NCI-H2227 (cell line): ENCODE data around the gene IL37.

Experiments used
- DNase-seq: peaks from one replicate; lab custom pipeline; 2025; ENCODE audit not compliant: unreplicated experiment; lab: John Stamatoyannopoulos, UW

The IL37 gene, protein sequence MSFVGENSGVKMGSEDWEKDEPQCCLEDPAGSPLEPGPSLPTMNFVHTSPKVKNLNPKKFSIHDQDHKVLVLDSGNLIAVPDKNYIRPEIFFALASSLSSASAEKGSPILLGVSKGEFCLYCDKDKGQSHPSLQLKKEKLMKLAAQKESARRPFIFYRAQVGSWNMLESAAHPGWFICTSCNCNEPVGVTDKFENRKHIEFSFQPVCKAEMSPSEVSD

DNA sequence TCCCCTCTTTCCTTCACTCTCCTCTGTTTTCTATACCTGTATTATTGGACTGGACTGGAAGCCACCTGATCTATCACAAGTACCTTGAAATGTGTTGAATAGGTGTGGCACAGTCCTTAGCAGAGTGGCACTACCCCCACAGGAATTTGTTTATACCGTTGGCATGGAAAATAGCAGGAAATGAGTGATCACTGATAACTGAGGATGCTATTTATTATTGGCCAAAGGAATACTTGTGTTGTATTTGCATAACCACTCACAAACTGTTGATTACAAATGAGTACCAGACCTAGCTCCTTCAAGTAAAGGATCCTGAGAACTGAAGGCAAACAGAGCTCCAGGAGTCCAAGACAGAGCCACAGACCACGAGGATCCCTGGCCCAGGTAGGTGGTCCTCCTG, at the start of gene IL37:
Gene IL37, plus strand, starts transcription at position 301 of the 400 bp plus-strand sequence. CDS start 1,848 bp downstream, outside the sequence.
- DNase-seq, result no peak

DNA sequence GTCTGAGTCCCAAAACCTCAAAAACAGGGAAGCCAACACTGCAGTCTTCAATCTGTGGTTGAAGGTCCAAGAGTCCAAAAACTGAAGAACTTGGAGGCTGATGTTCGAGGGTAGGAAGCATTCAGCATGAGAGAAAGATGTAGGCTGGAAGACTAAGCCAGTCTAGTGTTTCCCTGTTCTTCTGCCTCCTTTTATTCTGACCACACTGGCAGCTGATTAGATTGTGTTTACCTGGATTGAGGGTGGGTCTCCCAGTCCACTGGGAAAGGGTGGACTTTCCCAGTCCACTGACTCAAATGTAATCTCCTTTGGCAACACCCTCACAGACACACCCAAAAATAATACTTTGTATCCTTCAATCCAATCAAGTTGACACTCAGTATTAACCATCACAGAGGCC, 46.9 kb upstream of the IL37 start:
- no peak for DNase-seq

DNA sequence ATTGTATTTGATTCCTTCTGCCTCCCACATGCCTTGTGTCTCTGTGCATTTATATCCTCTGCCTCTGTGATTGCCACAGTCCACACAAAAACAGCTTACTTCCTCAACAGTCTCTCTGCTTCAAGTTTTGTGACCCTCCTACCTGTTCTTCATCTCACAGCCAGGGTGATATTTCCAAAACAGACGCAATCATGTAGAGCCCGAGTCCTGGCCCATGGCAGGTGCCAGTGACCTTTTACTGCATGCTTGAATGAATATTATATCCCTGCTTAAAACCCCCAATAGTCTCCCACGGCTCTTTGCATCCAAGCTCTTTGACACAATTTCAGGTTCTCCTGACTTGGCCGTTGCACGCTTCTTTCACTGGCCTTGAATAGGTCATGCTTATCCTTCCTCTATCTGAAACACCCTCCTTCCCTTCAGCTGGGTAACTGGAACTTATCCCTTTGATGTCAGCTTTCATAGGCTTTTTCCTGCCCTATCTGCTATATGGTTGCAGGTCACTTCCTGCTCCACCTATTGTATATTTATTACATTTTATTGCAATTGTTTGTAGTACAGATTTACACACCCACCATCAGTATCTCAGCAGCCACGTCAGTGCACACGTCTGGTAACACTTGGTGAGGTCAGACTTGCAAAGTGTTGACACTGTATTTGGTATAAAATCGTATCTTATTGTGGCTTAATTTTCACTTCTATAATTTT, 44.7 kb upstream of the IL37 start:
- no peak for DNase-seq

DNA sequence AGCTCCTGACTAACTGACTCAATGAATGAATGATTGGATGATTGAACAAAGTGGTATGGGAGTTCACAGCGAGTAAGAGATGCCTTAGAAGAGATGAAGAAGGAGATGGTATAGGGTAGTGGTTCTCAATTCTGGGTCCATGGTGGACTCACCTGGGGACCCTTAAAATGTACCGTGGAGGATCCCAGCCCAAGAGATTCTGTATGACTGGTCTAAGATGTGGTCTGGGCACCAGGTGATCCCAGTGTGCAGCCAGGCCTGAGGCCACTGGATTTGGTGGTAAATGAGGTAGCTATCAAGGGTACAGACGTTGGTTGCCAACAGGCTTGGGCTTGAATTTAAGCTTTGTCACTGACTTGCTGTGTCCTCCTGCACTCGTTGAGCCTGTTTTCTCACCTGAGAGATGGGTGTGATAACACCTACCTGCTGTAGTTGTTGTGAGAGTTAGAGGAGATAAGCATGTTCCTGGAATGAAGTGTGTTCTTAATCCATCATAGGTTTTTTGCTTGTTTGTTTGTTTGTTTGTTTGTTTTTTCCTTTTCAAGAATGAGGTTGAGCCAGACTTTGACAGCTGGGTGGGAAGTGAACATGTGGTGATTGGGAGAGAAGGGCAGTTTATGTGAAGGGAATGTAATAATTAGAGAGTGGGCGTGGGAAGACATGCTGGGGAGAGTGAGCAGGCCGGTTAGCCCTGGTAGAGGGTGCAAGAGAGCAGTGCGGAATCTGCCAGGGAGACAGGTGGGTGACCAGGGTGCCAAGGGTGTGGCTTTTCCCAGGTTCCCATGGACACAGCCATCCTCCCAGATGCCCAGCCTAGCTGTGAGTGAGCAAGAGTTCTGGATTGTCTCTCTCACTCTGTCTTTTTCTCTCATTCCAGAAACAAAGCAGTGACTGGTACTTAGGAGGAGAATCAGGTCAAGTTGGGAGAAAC, 43.0 kb upstream of the IL37 start:
- DNase-seq, result no peak

DNA sequence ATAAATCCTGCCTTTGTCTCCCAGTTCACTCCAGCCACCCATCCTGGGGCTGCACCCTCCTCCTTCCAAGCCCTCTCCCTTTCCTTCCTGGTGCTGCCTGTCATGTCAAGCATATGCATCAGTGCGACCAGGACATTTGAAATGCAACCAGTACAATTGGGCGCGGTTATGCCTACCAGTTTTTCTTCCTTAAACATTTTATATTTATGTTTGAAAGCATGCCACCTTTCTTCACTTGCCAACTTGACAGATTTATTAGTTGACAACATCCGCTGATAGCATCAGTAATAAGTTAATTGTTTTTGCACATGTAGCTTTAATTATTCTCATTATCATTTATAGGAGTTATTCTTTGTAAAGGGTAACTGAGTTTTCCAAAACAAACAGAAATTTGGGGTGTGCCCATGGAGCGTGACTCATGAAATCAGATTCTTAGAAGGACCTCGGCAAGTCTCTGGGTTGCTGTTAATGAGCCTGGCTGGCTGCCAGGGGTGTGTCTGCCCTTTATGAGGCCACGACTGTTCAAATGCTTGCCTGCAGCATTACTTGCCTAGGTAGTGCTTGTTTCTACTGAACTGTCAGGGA, 41.6 kb upstream of the IL37 start:
- DNase-seq, result peak; percentile 58

DNA sequence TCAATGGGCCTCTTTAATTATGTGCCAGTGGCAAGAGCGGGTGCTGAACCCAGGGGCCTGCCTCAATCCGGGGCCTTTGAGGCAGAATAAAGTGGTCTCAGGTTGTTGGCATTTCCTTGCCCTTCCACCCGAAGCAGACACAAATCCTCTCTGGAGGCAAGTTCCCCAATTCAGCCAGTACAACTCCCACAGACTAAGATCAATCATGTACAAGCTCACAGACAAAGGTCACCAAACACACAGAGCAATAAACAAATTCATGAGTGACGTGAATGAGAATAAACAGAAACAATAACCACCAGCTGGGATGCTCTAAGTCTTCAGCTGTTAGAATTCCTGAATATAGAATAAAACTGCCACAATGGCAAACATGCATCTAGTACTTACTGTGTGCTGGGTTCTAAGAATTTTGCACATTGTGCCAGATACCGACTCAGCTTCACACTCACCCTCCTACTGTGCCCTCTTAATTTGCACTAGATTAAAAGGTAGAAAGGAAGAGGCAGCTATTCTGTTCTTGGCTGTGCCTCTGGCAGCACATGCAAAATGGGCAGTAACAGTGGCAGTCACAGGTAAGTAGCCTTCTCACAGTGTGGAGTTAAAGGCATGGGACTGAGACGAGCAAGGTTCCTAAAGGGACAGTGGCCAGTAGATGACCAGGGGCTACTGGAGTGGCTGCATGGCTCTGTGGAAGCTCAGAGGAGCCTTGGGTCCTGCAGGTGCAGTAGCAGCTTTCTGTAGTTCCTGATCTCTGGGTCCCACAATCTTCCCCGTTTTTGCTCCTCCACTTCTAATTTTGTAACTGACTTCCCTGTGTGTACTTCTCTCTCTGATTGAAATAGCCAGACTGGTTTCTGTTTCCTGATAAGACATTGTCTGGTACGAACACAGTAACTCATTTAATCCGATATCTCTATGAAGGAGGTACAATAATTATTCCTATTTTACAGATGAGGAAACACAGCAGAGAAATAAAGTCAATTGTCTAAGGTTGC, 39.8 kb upstream of the IL37 start:
- no peak for DNase-seq

DNA sequence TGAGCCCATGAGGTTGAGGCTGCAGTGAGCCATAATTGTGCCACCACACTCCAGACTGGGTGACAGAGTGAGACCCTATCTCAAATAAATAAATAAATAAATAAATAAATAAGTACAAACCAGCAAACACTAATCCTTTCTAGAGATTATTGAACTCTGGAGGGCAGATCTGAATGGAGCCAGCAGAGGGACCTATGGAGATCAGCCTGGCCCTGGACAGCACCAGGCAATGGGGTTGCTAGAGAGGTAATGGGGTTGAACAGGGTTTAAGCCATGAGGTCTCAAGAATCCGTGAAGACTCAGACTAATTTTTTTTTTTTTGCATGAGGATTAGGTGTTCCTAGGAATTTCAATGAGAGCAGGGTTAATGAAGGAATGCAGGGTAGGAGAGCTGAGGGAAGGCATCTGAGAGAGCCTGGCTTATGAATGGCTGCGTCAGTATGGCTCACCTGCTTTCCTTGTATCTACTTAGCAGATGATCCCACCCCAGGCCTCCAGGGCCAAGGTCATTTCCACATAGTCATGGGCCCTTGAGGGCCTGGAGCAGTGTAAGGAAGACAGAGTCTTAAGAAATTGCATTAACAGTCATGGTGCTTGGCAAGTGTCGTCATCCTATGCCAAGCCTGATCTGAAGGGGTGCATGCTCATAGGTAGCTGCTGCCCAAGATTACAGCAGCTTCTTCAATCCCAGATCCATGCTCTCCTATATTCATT, 34.6 kb upstream of the IL37 start:
- no peak for DNase-seq

DNA sequence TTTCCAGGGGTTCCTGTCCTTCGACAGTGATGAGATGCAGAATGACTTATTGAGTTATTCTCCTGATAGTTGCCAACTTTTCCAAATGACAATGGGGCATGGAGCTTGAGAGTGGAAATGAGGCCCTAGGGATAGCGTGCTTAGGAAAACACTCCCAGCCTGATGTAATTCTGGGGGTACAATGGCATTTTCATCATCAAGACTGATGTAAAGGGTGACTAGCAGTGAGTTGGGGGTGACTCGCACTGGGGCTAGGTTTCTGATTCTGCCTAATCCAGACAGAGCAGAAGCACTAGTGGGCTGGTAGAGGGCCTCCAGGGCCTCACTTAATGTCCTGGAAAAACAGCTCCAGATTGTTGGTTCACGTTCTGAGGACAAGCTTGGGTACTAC, 34.0 kb upstream of the IL37 start:
- DNase-seq, result no peak

DNA sequence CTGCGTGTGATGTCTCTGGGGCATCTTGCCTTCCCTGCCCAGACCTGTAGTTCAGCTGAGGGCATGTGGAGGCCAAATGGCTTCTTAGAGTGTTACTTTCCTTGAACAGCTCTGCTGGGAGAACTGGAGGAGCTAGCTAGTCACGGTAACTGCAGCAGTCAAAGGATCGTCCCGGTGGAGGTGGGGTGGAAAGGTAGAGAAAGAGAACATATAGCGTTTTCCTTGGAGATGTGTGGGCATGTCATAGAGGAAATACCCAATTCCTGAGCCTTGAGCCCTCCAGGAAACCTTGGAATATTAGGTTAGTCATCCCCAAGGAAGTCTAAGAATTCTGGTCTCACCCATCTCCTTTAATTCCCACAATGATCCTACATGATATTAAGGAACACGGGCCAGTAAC, 33.5 kb upstream of the IL37 start:
- DNase-seq, result no peak

DNA sequence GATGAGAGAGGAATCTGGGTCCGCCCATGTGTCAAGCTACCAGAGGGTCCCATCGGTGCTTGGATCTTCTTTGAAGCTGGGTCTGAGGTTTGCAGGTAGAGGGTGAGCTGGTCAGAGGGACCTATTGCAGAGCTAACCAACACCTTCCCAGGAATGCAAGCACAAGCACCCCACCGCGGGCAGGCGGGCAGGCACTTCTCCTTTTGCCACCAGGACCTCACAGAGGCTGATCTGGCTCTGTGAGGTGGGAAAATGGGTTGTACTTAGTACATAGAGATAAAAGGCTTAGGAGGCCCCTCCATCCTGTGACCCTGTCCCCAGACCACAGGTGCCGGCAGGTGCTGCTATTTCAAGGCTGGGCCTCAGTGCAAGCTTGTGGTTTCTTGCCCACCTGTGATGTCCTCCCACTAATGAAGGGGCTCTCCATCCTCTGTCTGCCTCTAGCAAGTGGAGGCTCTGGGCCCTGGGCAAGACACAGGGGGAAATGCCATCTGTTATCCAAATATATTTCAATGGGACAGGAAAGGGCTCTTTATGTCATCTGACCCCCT, 31.4 kb upstream of the IL37 start:
- no peak for DNase-seq

DNA sequence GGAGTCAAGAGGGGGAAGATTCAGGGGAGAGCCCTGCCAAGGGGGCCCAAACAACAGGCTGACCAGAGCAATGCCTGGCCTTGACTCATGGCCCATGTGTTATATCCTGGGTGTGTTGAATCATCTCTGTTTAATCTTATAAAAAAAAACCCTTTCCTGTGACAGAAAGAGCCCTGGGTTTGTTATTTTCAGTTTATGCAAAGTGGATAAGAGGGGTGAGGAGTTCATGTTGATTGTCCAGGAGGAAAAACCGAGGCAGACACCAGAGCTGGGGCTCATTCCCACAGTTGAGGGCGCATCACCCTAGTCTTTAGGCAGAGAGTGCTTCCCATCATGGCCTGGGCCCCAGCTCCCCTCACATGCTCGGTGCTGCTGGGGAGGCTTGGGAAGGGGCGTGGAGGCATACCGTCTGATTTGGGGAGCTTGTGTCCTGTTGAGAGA, 30.9 kb upstream of the IL37 start:
- DNase-seq, result no peak

DNA sequence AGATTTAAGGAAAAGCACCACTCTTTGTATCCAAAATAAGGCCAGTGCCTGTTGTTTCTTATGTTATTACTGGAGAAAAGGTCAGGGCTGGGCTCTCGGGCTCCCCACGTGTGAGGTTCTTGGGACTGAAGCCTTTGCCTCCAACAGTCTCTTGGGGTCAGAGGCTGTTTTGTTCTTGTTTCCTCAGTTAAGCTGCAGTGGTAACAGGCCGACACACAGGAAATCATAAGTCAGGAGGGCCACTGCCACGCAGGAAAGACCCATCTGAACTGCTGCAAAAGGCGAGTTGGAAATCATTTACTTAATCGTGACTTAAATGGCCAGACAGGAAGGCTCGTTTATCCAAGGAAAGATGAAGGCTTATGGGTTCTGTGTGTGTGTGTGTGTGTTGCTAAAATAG, 30.3 kb upstream of the IL37 start:
- no peak for DNase-seq

DNA sequence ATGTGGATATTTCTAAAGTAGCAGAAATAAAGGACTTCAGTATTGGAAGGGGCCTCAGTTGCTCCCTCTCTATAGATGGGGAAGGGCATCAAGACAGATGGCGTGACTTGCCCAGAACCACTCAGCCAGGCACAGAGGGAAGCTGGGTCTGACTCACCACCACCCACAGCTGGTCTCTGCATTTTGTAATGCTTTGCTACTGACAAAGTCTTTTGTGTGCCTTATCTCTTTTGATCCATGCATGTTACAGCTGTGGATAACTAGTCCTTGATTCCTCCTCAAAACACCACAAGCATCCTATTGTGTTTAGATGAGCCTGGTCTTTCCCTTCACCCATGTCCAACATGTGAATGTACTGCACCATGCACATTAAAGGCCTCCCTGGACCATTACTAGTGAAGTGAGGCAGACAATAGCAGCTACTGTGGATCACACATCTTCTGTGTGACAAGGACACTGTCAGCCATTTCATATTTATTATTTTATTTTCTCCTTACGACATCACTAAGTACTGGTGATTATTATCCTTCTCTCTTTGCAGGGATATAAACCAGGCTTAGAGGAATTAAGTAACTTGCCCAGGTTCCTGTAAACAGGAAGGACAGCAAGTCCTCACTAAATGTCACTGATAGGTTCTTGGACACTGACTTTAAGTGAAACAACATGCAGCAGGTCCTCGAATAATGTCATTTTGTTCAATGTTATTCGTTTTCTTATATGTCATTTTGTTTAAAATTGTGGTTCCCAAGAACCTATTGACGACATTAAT, 29.6 kb upstream of the IL37 start:
- DNase-seq, result no peak

DNA sequence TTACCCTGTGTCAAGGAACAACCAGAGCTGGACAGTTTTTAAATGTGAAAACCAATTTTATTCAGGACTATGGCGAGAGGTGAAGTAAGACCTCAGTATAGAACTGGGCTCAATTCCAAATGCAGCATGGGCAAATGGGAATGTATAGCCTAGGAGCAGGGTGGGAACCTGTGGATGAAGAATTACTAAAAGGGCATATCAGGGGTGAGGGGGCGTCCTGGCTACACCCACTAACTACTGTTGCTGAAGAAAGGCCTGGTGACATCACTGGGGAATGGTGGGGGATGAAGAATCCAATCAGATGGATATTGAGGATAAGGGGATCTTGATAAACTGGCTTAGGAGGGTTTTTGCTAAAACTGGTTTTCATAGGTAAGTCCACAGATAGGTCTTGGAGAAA, 27.3 kb upstream of the IL37 start:
- no peak for DNase-seq

DNA sequence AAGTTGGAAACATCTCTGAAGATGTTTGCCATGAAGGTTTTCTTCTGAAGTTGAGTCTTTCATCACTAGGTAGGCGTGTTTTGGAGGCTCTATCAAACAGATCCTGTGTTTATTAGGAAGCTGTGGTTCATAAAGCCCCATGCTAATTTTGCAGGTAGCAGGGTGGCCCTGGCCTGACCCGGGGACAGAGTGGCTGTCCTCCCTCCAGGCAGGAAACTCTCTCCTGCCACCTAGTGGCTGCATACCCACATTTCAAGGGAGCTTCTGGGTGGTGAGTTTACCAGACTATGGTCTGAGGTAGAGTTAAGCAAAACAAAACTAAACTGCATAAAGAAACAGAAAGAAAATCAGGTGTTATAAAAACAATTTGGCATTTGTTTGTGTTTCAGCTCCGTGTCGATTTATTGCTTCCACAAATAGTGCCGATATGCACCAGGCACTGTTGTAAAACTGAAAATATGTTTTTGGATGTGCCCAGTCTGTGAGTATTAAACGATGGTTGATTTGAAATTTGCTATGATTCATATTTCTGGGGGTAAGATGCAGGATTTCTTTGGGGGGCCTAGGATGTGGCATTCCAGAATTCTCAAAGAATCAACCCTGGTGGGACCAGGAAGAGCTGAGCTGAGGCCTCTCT, 26.0 kb upstream of the IL37 start:
- DNase-seq, result no peak

DNA sequence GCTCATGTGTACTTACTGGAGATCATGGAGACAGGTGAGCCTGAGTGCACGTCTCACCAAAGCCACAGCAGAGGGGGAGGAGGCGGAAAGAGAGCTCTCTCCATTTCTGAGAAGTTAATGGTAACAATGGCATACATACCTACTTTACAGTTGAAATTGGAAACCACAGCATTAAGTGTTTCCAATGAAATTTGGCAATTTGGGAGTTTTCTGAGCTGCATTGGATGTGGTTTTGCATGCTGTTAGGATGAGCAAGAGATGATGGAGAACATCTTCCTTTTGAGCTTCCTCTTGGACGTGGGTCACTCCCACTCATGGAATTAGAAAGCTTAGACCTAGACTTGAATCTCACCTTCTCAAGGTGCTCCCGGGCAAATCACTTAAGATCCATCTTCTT, 25.5 kb upstream of the IL37 start:
- no peak for DNase-seq

DNA sequence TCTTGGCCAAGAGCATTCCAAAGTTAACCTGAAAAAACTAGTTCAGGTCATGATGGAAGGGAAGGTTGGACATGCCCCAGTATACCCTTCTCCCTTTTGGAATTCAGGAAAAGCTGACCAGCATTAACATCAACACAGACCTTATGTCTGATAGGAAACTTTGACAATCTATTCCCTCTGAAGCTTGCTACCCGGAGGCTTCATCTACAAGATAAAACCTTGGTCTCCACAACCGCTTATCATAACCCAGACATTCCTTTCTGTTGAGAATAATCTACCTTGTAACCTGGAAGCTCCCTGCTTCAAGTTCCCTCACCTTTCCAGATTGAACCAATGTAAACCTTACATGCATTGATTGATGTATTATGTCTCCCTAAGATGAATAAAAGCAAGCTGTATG, 24.7 kb upstream of the IL37 start:
- DNase-seq, result no peak
